Hepatocyte (in vitro differentiated cells): ENCODE results near the gene CSTF3. TPM values are rescaled to one million over a fixed set of nuclear protein-coding genes. Genes with fewer than 3 reads are reported as not detected.

Experiments used
- DNase-seq: peaks from one replicate; pipeline ENCODE4 v3.0.0-alpha.2; 2016; ENCODE audit warnings: low spot score
- H2AFZ ChIP-seq: fragments of 200-600 bp; sonication (generic); 2 replicates; pipeline ENCODE4 v1.6.0; 2016; ENCODE audit warnings: antibody characterized with exemption, mild to moderate bottlenecking
- H3K27ac ChIP-seq: fragments of 200-600 bp; sonication (generic); 2 replicates; pipeline ENCODE4 v1.5.1; 2016; ENCODE audit warnings: mild to moderate bottlenecking
- H3K27me3 ChIP-seq: fragments of 200-600 bp; sonication (generic); 2 replicates; pipeline ENCODE4 v1.6.1; 2016
- H3K36me3 ChIP-seq: fragments of 200-600 bp; sonication (generic); replicated peaks from 2 replicates; pipeline ENCODE4 v1.5.1; 2016; ENCODE audit warnings: low read depth; ENCODE audit not compliant: insufficient read depth
- H3K4me1 ChIP-seq: fragments of 200-600 bp; sonication (generic); 2 replicates; pipeline ENCODE4 v1.5.1; 2016; ENCODE audit warnings: mild to moderate bottlenecking, moderate library complexity; ENCODE audit not compliant: insufficient read depth
- H3K4me2 ChIP-seq: fragments of 200-600 bp; sonication (generic); 2 replicates; pipeline ENCODE4 v1.6.0; 2016
- H3K4me3 ChIP-seq: fragments of 200-600 bp; sonication (generic); 2 replicates; pipeline ENCODE4 v1.5.1; 2016; ENCODE audit warnings: mild to moderate bottlenecking
- H3K79me2 ChIP-seq: fragments of 200-600 bp; sonication (generic); 2 replicates; pipeline ENCODE4 v1.6.0; 2017; ENCODE audit warnings: mild to moderate bottlenecking
- H3K9me2 ChIP-seq: fragments of 200-600 bp; sonication (generic); replicated peaks from 2 replicates; pipeline ENCODE4 v1.6.0; 2017; ENCODE audit warnings: mild to moderate bottlenecking; ENCODE audit not compliant: insufficient read depth
- H3K9me3 ChIP-seq: fragments of 200-600 bp; sonication (generic); 2 replicates; pipeline ENCODE4 v1.5.1; 2016; ENCODE audit warnings: low read depth, mild to moderate bottlenecking
- H4K20me1 ChIP-seq: fragments of 200-600 bp; sonication (generic); 2 replicates; pipeline ENCODE4 v1.6.0; 2016; ENCODE audit warnings: mild to moderate bottlenecking; ENCODE audit not compliant: insufficient read depth, poor library complexity, severe bottlenecking
- EZH2 ChIP-seq: fragments of 200-600 bp; sonication (generic); IDR thresholded peaks from 2 replicates; pipeline ENCODE4 v1.6.1; 2016; ENCODE audit warnings: antibody characterized with exemption, mild to moderate bottlenecking, borderline replicate concordance
- EZH2phosphoT487 ChIP-seq: fragments of 200-600 bp; sonication (generic); IDR thresholded peaks from one replicate; pipeline ENCODE4 v1.6.1; 2018; ENCODE audit warnings: antibody characterized with exemption, mild to moderate bottlenecking, low read depth, moderate library complexity; ENCODE audit not compliant: unreplicated experiment, severe bottlenecking
- WGBS: methylation state at CpG from one replicate; pipeline ENCODE4 v1.1.6; 2016; ENCODE audit warnings: low lambda C conversion rate; ENCODE audit errors: missing lambda C conversion rate; 5-methylcytosine and 5-hydroxymethylcytosine counted together
- polyA plus RNA-seq: library from polyadenylated mRNA; unstranded; fragments of >200 nt; fragmentation: Nextera tagmentation; extraction: Ambion mirVana; gene quantifications from 2 replicates; pipeline ENCODE4 v1.2.1, GENCODE V29; 2016
- small RNA-seq: library from RNA; depleted of rRNA; stranded (forward); fragments of <200 nt; gene quantifications from one replicate; pipeline ENCODE3, GENCODE V24; 2014
- total RNA-seq: library from RNA; depleted of rRNA; stranded (reverse); fragments of >200 nt; gene quantifications from 2 replicates; pipeline ENCODE4 v1.2.3, GENCODE V29; 2014
- TF ChIP-seq, protein P1 (sequence below): fragments of 200-600 bp; sonication (generic); IDR thresholded peaks from 2 replicates; pipeline ENCODE4 v1.5.1; 2016; ENCODE audit warnings: antibody characterized with exemption, mild to moderate bottlenecking; ENCODE audit not compliant: poor library complexity

CSTF3 gene
- total and polyA plus RNA-seq, 2 experiments from 2014 or later = 33.0 to 35.6 TPM

DNA sequence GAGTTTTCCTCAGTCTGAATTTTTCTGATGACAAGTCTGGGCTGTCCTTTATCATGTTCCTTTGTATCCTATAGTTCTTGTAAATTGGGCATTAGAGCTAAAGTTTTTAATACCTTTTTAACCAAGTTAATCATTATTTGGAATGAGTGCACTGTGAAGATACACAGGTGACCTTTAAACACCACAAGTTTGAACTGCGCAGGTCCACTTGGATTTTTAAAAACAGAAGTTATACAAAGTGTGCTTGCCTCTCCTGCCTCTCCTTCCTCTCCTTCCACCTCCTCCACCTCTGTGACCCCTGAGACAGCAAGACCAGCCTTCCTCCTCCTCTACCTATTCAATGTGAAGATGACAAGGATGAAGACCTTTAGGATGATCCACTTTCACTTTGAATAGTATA is 126.3 kb downstream of the CSTF3 start:
- H3K79me2 ChIP-seq = no peaks in the 10 kb centered on the region
- no peak overlapping the region for H2AFZ ChIP-seq
- TF ChIP-seq EZH2phosphoT487 = no peak
- TF ChIP-seq, protein P1, sequence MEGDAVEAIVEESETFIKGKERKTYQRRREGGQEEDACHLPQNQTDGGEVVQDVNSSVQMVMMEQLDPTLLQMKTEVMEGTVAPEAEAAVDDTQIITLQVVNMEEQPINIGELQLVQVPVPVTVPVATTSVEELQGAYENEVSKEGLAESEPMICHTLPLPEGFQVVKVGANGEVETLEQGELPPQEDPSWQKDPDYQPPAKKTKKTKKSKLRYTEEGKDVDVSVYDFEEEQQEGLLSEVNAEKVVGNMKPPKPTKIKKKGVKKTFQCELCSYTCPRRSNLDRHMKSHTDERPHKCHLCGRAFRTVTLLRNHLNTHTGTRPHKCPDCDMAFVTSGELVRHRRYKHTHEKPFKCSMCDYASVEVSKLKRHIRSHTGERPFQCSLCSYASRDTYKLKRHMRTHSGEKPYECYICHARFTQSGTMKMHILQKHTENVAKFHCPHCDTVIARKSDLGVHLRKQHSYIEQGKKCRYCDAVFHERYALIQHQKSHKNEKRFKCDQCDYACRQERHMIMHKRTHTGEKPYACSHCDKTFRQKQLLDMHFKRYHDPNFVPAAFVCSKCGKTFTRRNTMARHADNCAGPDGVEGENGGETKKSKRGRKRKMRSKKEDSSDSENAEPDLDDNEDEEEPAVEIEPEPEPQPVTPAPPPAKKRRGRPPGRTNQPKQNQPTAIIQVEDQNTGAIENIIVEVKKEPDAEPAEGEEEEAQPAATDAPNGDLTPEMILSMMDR = no peak
- TF ChIP-seq EZH2 = no peak
- H3K4me3 ChIP-seq = no peak overlapping the region
- H3K4me2 ChIP-seq = peak overlapping the region; percentile 52
- H4K20me1 ChIP-seq = no peaks in the 10 kb centered on the region
- 50% methylated on average over 1 of the region's 1 CpG for WGBS
- peak overlapping the region; percentile 58 for H3K27ac ChIP-seq
- no peaks in the 10 kb centered on the region for H3K9me3 ChIP-seq
- H3K36me3 ChIP-seq = no peaks in the 10 kb centered on the region
- no peak for DNase-seq
- no peaks in the 10 kb centered on the region for H3K9me2 ChIP-seq
- H3K27me3 ChIP-seq = no peaks in the 10 kb centered on the region
- no peaks in the 10 kb centered on the region for H3K4me1 ChIP-seq

Small RNA genes lying within 50 kb of the gene (small RNA-seq; reads per million reads assigned to genes)
- not detected for gene RF00019

Other genes with a start within 250 kb of the CSTF3 start
- gene DEPDC7, start 145.6 kb downstream of the CSTF3 start, total RNA-seq = 21.3 and 21.5 TPM in 2 replicates
- gene DEPDC7, start 145.6 kb downstream of the CSTF3 start, polyA plus RNA-seq = 12.1 and 12.5 TPM in 2 replicates
- 16.8 and 25.5 TPM in 2 replicates for gene TCP11L1, start 121.9 kb downstream of the CSTF3 start, total RNA-seq
- 9.8 and 11.2 TPM in 2 replicates for gene TCP11L1, start 121.9 kb downstream of the CSTF3 start, polyA plus RNA-seq
- gene HIPK3, start 95.9 kb upstream of the CSTF3 start, total RNA-seq = 123 and 124 TPM in 2 replicates
- gene HIPK3, start 95.9 kb upstream of the CSTF3 start, polyA plus RNA-seq = 25.0 and 26.9 TPM in 2 replicates
- gene KIAA1549L, start 214.6 kb upstream of the CSTF3 start, total RNA-seq = 0.36 and 0.57 TPM in 2 replicates
- 0.05 TPM in 1 of 2 replicates, not detected in the other for gene KIAA1549L, start 214.6 kb upstream of the CSTF3 start, polyA plus RNA-seq